ENCODE results near the gene TSC2. TPM values are rescaled to one million over a fixed set of nuclear protein-coding genes. Genes with fewer than 3 reads are reported as not detected.

Gene TSC2
- total RNA-seq, 1 donor from 2014 or later, result 96.4 TPM

- Mint-ChIP-seq H3K27ac (no peak overlapping the region), H3K36me3 (ENCODE audit: low read depth) (peaks cover 9% of the 10 kb centered on the region), H3K4me3 (no peak overlapping the region), H3K4me1 (ENCODE audit: low read depth) (no peaks in the 10 kb centered on the region), H3K27me3 (ENCODE audit: insufficient read depth) (no peaks in the 10 kb centered on the region), H3K9me3 (no peaks in the 10 kb centered on the region)
- intact Hi-C loops (cut with micrococcal nuclease), result no loop called here
- no peak for DNase-seq (ENCODE audit: low spot score)
Measured at GRCh38 chr16:2061023-2061422, 13.2 kb downstream of the TSC2 start.

DNA sequence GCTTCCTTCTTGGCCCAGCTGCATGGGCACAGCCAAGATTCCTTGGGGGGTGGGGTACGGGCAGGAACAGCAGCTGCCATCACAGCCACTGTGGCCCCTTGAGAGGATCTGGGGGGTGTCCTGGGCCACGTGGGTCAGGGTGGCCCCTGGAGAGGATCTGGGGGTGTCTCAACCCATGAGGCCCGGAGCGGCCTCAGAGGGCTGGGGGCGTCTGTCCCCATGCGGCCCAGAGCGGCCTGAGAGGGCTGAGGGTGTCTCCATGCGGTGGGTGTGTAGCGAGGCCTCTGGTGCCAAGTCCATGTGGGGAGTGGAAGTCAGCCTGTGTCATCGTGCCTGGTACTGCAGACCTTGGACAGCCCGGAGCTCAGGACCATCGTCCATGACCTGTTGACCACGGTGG, 13.7 kb downstream of the TSC2 start:
- Mint-ChIP-seq H3K9me3 (no peaks in the 10 kb centered on the region), H3K36me3 (ENCODE audit: low read depth) (peaks cover 12% of the 10 kb centered on the region), H3K27me3 (ENCODE audit: insufficient read depth) (no peaks in the 10 kb centered on the region), H3K4me1 (ENCODE audit: low read depth) (no peaks in the 10 kb centered on the region), H3K4me3 (no peak overlapping the region), H3K27ac (no peak overlapping the region)
- no peak for DNase-seq (ENCODE audit: low spot score)
- intact Hi-C loops (cut with micrococcal nuclease), result no loop called here

- Mint-ChIP-seq H3K27me3 (ENCODE audit: insufficient read depth) (no peaks in the 10 kb centered on the region), H3K4me3 (no peak overlapping the region), H3K9me3 (no peaks in the 10 kb centered on the region), H3K27ac (no peak overlapping the region), H3K36me3 (ENCODE audit: low read depth) (peaks cover 16% of the 10 kb centered on the region), H3K4me1 (ENCODE audit: low read depth) (no peaks in the 10 kb centered on the region)
- no peak for DNase-seq (ENCODE audit: low spot score)
- intact Hi-C loops (cut with micrococcal nuclease), result no loop called here
Measured at GRCh38 chr16:2062801-2063200, 15.0 kb downstream of the TSC2 start.

DNA sequence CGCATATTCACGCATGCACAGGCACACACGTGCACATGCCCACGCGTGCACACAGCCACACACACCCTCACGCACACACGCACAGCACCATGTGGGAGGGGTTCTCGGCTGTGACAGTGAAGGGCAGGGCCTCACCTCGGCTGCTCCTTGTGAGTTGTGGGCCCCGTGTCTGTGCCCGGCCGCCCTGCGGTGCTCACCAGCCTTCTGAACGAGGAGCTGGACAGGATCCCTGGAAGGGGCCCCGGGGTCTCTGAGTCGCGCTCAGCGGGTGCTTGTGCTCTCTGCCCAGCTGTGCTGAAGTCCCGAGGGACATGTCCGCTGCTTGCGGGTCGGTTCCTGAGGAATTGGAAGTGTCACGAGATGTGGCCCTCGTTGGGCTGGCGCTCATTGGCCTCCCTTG, 16.1 kb downstream of the TSC2 start:
- no peaks in the 10 kb centered on the region for H3K9me3 Mint-ChIP-seq
- H3K36me3 Mint-ChIP-seq (ENCODE audit: low read depth), result peaks cover 16% of the 10 kb centered on the region
- H3K4me3 Mint-ChIP-seq, result no peak overlapping the region
- no peaks in the 10 kb centered on the region for H3K27me3 Mint-ChIP-seq (ENCODE audit: insufficient read depth)
- no peak for DNase-seq (ENCODE audit: low spot score)
- H3K27ac Mint-ChIP-seq, result no peak overlapping the region
- H3K4me1 Mint-ChIP-seq (ENCODE audit: low read depth), result no peaks in the 10 kb centered on the region
- intact Hi-C loops (cut with micrococcal nuclease), result no loop called here

GRCh38 chr16:2064368-2064945, 16.7 kb downstream of the TSC2 start:
- DNase-seq (ENCODE audit: low spot score), result no peak
- Mint-ChIP-seq H3K4me1 (ENCODE audit: low read depth) (no peaks in the 10 kb centered on the region), H3K27ac (no peak overlapping the region), H3K36me3 (ENCODE audit: low read depth) (peaks cover 16% of the 10 kb centered on the region), H3K27me3 (ENCODE audit: insufficient read depth) (no peaks in the 10 kb centered on the region), H3K4me3 (no peak overlapping the region), H3K9me3 (no peaks in the 10 kb centered on the region)
- intact Hi-C loops (cut with micrococcal nuclease), result no loop called here

DNA sequence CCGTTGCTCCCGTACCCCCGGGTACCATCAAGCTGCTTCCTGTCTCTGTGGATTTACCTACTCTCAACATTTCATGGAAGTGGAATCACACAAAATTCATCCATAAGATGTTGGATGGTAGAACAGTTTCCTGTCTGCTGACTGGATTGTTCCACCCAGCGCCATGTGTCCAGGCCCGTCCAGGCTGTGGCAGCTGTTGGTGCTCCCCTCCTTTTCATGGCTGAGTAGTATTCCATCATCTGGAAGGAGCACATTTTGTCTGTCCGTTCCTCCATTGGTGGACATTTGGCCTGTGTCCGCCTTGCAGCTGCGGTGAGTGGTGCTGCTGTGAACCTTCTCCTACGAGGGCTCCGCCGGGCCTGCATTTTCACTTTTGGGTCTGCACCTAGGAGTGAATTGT, 18.4 kb downstream of the TSC2 start:
- Mint-ChIP-seq H3K9me3 (no peaks in the 10 kb centered on the region), H3K27me3 (ENCODE audit: insufficient read depth) (no peaks in the 10 kb centered on the region), H3K27ac (no peak overlapping the region), H3K36me3 (ENCODE audit: low read depth) (peaks cover 19% of the 10 kb centered on the region), H3K4me1 (ENCODE audit: low read depth) (no peaks in the 10 kb centered on the region), H3K4me3 (no peak overlapping the region)
- no peak for DNase-seq (ENCODE audit: low spot score)
- intact Hi-C loops (cut with micrococcal nuclease), result no loop called here

DNA sequence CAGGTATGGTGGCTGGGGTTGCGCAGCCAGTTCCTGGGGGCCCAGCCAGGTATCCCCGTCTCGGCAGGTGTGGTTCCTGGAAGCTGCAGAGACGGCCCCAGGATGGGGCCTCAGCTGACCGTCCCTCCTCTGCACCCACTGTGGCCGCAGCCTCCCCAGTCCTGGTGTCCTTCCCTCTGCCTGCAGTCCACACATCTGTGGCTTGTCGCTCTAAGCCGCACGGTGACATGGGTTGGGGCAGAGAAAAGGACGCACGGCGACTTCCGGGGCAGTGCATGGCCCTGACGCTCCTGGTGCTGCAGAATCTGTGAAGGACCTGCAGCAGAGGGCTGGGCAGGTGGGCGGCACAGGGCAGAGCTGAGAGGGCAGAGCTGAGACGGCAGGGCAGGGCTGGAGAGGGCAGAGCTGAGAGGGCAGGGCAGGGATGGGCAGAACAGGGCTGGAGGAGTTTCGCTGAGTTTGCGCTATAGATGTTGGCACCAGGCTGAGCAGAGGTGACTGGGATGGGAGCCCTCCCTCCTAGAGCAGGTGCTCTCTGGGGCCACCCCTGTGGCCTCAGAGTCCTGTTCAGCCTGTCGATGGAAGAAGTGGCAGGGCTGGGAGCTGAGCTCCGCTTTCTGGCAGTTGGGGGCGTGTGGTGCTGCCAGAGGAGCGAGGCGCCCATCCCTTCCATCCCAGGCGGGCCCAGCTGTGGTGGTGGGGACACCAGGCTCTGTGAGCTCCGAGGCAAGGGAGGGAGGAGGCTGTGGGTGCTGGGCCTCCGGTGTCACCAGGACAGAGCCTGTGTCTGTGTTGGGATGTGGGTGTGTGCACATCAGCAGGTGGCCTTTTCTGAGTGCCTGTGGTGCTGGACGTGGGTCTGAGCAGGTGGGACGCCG, 23.0 kb downstream of the TSC2 start:
- Mint-ChIP-seq H3K36me3 (ENCODE audit: low read depth) (peaks cover 20% of the 10 kb centered on the region), H3K27ac (no peak overlapping the region), H3K9me3 (no peaks in the 10 kb centered on the region), H3K4me1 (ENCODE audit: low read depth) (no peaks in the 10 kb centered on the region), H3K27me3 (ENCODE audit: insufficient read depth) (no peaks in the 10 kb centered on the region), H3K4me3 (no peak overlapping the region)
- DNase-seq (ENCODE audit: low spot score), result no peak
- intact Hi-C loops (cut with micrococcal nuclease), result no loop called here

GRCh38 chr16:2071454-2072202, 23.8 kb downstream of the TSC2 start:
- intact Hi-C loops (cut with micrococcal nuclease), result no loop called here
- no peak for DNase-seq (ENCODE audit: low spot score)
- H3K4me1 Mint-ChIP-seq (ENCODE audit: low read depth), result no peaks in the 10 kb centered on the region
- no peaks in the 10 kb centered on the region for H3K9me3 Mint-ChIP-seq
- H3K4me3 Mint-ChIP-seq, result no peak overlapping the region
- H3K27me3 Mint-ChIP-seq (ENCODE audit: insufficient read depth), result no peaks in the 10 kb centered on the region
- no peak overlapping the region for H3K27ac Mint-ChIP-seq
- H3K36me3 Mint-ChIP-seq (ENCODE audit: low read depth), result peaks cover 18% of the 10 kb centered on the region

DNA sequence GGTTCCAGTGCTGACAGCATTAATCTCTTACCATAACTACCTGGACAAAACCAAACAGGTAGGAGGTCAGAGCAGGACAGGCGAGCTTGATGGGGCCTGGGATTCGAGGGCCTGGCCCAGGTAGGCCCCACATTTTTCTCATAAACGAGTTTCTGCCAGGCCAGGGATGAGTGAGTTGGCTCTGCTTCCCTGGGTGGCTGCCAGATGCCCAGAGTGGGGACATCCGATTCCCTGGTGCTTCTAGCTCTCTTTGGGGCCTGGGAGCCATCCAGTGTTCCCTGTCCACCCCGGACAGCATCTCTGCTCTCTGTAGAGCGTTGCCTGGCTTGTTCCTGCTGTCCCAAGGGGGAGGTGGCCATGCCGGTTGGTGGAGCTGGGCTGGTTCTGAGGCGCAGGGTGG, 25.1 kb downstream of the TSC2 start:
- Mint-ChIP-seq H3K27me3 (ENCODE audit: insufficient read depth) (no peaks in the 10 kb centered on the region), H3K4me3 (no peak overlapping the region), H3K9me3 (no peaks in the 10 kb centered on the region), H3K27ac (no peak overlapping the region), H3K4me1 (ENCODE audit: low read depth) (no peaks in the 10 kb centered on the region), H3K36me3 (ENCODE audit: low read depth) (peaks cover 16% of the 10 kb centered on the region)
- intact Hi-C loops (cut with micrococcal nuclease), result no loop called here
- DNase-seq (ENCODE audit: low spot score), result no peak

GRCh38 chr16:2074071-2074470, 26.3 kb downstream of the TSC2 start:
- intact Hi-C loops (cut with micrococcal nuclease), result no loop called here
- H3K27ac Mint-ChIP-seq, result no peak overlapping the region
- no peak for DNase-seq (ENCODE audit: low spot score)
- no peaks in the 10 kb centered on the region for H3K9me3 Mint-ChIP-seq
- peaks cover 13% of the 10 kb centered on the region for H3K36me3 Mint-ChIP-seq (ENCODE audit: low read depth)
- no peaks in the 10 kb centered on the region for H3K4me1 Mint-ChIP-seq (ENCODE audit: low read depth)
- no peak overlapping the region for H3K4me3 Mint-ChIP-seq
- H3K27me3 Mint-ChIP-seq (ENCODE audit: insufficient read depth), result no peaks in the 10 kb centered on the region

- no peaks in the 10 kb centered on the region for H3K27me3 Mint-ChIP-seq (ENCODE audit: insufficient read depth)
- no peak for DNase-seq (ENCODE audit: low spot score)
- no peak overlapping the region for H3K27ac Mint-ChIP-seq
- peaks cover 10% of the 10 kb centered on the region for H3K36me3 Mint-ChIP-seq (ENCODE audit: low read depth)
- H3K9me3 Mint-ChIP-seq, result no peaks in the 10 kb centered on the region
- intact Hi-C loops (cut with micrococcal nuclease), result no loop called here
- no peak overlapping the region for H3K4me3 Mint-ChIP-seq
- H3K4me1 Mint-ChIP-seq (ENCODE audit: low read depth), result no peaks in the 10 kb centered on the region
Measured at GRCh38 chr16:2075631-2076030, 27.8 kb downstream of the TSC2 start.

- Mint-ChIP-seq H3K27ac (no peak overlapping the region), H3K9me3 (no peaks in the 10 kb centered on the region), H3K36me3 (ENCODE audit: low read depth) (peaks cover 10% of the 10 kb centered on the region), H3K4me3 (no peak overlapping the region), H3K27me3 (ENCODE audit: insufficient read depth) (no peaks in the 10 kb centered on the region), H3K4me1 (ENCODE audit: low read depth) (no peaks in the 10 kb centered on the region)
- intact Hi-C loops (cut with micrococcal nuclease), result no loop called here
- no peak for DNase-seq (ENCODE audit: low spot score)
Measured at GRCh38 chr16:2076072-2076865, 28.5 kb downstream of the TSC2 start.

All from activated T-helper 1 cell treated with anti-CD3 and anti-CD28 coated beads, Interleukin-12 subunit alpha, Interleukin-12 subunit beta, Interleukin-2, Interleukin-4 antibody, amounts not matched to agents 30 ng/mL and 10 ng/mL and 1 ng/mL, durations not matched to agents 14 hours and 24 hours and 36 hours (primary cell).